Measurements from ENCODE around the gene PTPRN2.

DNA sequence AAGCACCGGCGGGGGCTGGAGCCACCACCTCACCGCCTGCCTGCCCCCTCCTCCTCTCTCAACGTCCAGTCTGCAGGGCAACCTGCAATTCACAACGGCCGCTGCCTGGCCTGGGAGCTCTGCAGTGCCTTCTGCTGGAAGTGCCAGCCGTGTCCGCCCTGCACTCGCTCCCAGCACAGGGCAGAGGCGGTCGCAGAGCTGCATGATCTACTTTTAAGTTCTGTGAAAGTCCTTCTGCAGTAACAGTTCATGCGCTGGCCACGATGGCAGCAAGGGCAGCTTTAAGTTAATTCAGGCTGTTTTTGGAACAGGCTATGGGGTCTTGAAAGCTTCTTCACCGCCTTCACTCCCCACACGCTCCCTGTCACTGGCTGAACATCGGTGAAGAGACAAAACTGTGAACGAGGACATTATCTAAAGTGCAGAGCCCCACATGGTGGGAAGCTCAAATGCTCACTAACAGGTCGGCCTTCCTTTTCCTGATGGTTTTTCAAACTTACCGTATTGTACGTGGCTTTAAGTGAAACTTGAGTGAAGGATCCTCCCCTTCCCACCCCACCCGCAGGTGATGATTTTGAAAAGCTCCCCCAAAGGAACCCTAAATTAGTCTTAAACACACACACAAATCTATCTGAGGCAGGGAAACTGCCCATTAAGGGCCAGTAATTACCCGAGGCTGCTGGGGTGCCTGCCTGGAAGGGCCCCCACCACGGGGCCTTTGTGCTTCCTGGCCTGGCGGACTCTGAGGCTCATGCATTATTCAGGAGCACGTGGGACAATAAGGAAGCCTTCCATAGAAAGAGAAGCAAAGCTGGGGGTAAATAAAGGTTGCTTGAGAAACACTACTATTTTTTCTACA, 746.5 kb downstream of the PTPRN2 start:
- TF ChIP-seq EZH2 (IDR thresholded peaks at IDR 0.05; ENCODE audit: borderline replicate concordance, low read depth, low read length, poor library complexity, severe bottlenecking) = no peak
- TF ChIP-seq, protein P1, sequence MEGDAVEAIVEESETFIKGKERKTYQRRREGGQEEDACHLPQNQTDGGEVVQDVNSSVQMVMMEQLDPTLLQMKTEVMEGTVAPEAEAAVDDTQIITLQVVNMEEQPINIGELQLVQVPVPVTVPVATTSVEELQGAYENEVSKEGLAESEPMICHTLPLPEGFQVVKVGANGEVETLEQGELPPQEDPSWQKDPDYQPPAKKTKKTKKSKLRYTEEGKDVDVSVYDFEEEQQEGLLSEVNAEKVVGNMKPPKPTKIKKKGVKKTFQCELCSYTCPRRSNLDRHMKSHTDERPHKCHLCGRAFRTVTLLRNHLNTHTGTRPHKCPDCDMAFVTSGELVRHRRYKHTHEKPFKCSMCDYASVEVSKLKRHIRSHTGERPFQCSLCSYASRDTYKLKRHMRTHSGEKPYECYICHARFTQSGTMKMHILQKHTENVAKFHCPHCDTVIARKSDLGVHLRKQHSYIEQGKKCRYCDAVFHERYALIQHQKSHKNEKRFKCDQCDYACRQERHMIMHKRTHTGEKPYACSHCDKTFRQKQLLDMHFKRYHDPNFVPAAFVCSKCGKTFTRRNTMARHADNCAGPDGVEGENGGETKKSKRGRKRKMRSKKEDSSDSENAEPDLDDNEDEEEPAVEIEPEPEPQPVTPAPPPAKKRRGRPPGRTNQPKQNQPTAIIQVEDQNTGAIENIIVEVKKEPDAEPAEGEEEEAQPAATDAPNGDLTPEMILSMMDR (conservative IDR thresholded peaks at IDR 0.05; ENCODE audit: low read depth, low read length) = no peak

Measured in A673 (cell line).